ENCODE results near the gene ERLIN1. TPM values are rescaled to one million over a fixed set of nuclear protein-coding genes. Genes with fewer than 3 reads are reported as not detected.

Gene ERLIN1
- total RNA-seq, 1 donor from 2014 or later = 8.3 TPM

DNA sequence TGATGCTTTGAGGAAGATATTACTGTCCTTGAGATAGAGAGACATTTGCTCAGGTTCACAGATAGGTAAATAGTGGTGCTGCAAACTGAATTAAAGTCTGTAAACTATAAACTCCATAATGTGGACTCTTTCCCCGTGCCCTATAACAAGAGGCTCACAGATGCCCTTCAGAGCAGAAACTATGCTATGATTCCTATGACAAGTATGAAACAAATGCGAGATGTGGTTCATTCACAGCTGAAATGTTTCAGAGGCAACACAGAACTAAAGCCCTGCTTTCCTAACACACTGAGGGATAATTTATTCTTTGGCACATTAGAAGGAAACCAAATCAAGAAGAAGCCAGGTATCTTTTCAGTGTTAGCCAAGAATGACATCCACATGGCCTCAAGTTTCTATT, 30.2 kb upstream of the ERLIN1 start:
- intact Hi-C loops (cut with micrococcal nuclease) = no loop called here
- Histone ChIP-seq H3K4me1 (no peaks in the 10 kb centered on the region), H3K27ac (replicated peaks) (no peak overlapping the region), H3K9me3 (replicated peaks) (no peaks in the 10 kb centered on the region), H3K4me3 (no peak overlapping the region), H3K27me3 (ENCODE audit: low read depth) (no peaks in the 10 kb centered on the region), H3K36me3 (peaks cover 99% of the 10 kb centered on the region)
- TF ChIP-seq, protein P1, sequence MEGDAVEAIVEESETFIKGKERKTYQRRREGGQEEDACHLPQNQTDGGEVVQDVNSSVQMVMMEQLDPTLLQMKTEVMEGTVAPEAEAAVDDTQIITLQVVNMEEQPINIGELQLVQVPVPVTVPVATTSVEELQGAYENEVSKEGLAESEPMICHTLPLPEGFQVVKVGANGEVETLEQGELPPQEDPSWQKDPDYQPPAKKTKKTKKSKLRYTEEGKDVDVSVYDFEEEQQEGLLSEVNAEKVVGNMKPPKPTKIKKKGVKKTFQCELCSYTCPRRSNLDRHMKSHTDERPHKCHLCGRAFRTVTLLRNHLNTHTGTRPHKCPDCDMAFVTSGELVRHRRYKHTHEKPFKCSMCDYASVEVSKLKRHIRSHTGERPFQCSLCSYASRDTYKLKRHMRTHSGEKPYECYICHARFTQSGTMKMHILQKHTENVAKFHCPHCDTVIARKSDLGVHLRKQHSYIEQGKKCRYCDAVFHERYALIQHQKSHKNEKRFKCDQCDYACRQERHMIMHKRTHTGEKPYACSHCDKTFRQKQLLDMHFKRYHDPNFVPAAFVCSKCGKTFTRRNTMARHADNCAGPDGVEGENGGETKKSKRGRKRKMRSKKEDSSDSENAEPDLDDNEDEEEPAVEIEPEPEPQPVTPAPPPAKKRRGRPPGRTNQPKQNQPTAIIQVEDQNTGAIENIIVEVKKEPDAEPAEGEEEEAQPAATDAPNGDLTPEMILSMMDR (IDR thresholded peaks at IDR 0.05; ENCODE audit: borderline replicate concordance) = no peak
- DNase-seq = no peak

- Histone ChIP-seq H3K27ac (replicated peaks) (no peak overlapping the region), H3K9me3 (replicated peaks) (no peaks in the 10 kb centered on the region), H3K36me3 (peaks cover 89% of the 10 kb centered on the region), H3K4me1 (no peaks in the 10 kb centered on the region), H3K4me3 (no peak overlapping the region), H3K27me3 (ENCODE audit: low read depth) (no peaks in the 10 kb centered on the region)
- no peak for DNase-seq
- intact Hi-C loops (cut with micrococcal nuclease) = no loop called here
- TF ChIP-seq, protein P1 (IDR thresholded peaks at IDR 0.05; ENCODE audit: borderline replicate concordance) = no peak
Measured at GRCh38 chr10:100209303-100209702, 23.5 kb upstream of the ERLIN1 start.

DNA sequence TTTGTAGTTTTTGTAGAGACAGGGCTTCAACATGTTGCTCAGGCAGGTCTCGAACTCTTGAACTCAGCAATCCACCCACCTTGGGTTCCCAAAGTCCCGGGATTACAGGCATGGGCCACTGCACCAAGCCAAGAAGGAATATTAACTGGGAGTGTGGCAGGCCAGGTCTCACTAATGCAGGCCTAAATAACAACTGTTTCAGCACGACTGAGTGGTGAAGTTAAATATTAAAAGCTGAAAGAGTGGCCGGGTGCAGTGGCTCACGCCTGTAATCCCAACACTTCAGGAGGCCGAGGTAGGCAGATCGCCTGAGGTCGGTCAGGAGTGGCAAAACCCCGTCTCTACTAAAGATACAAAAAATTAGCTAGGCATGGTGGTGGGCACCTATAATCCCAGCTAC, 22.4 kb upstream of the ERLIN1 start:
- no peaks in the 10 kb centered on the region for H3K4me1 ChIP-seq
- peaks cover 89% of the 10 kb centered on the region for H3K36me3 ChIP-seq
- no peaks in the 10 kb centered on the region for H3K27me3 ChIP-seq (ENCODE audit: low read depth)
- intact Hi-C loops (cut with micrococcal nuclease) = no loop called here
- DNase-seq = no peak
- no peak overlapping the region for H3K27ac ChIP-seq (replicated peaks)
- no peak overlapping the region for H3K4me3 ChIP-seq
- TF ChIP-seq, protein P1 (IDR thresholded peaks at IDR 0.05; ENCODE audit: borderline replicate concordance) = no peak
- H3K9me3 ChIP-seq (replicated peaks) = no peaks in the 10 kb centered on the region

- Histone ChIP-seq H3K9me3 (replicated peaks) (no peaks in the 10 kb centered on the region), H3K4me1 (no peaks in the 10 kb centered on the region), H3K27me3 (ENCODE audit: low read depth) (no peaks in the 10 kb centered on the region), H3K4me3 (no peak overlapping the region), H3K27ac (replicated peaks) (no peak overlapping the region), H3K36me3 (peaks cover 97% of the 10 kb centered on the region)
- intact Hi-C loops (cut with micrococcal nuclease) = no loop called here
- TF ChIP-seq, protein P1 (IDR thresholded peaks at IDR 0.05; ENCODE audit: borderline replicate concordance) = no peak
- no peak for DNase-seq
Measured at GRCh38 chr10:100204370-100204769, 18.5 kb upstream of the ERLIN1 start.

- Histone ChIP-seq H3K36me3 (peaks cover 99% of the 10 kb centered on the region), H3K27ac (replicated peaks) (no peak overlapping the region), H3K4me1 (no peaks in the 10 kb centered on the region), H3K27me3 (ENCODE audit: low read depth) (no peaks in the 10 kb centered on the region), H3K9me3 (replicated peaks) (no peaks in the 10 kb centered on the region), H3K4me3 (no peak overlapping the region)
- TF ChIP-seq, protein P1 (IDR thresholded peaks at IDR 0.05; ENCODE audit: borderline replicate concordance) = no peak
- DNase-seq = no peak
- intact Hi-C loops (cut with micrococcal nuclease) = no loop called here
Measured at GRCh38 chr10:100201549-100201948, 15.7 kb upstream of the ERLIN1 start.

DNA sequence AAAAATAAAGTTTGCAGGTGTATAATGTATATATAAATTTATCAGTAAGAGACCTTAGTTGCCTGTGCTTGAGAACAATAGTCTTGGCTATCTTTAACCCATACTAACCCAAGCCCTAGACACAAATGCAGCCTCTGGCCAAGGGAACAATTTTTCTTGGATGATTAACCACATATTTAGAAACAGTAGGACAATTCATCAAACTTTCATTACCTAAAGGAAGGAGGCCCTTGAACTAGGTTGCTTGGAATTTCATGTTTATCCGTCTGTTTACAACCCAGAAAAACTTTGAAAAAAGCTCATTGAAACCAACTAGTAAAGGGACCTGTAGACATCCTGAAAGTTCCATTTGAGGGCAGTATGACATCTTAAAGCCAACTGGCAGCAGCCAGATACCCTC, 8.9 kb upstream of the ERLIN1 start:
- Histone ChIP-seq H3K27ac (replicated peaks) (no peak overlapping the region), H3K4me3 (no peak overlapping the region), H3K4me1 (peaks cover 16% of the 10 kb centered on the region), H3K27me3 (ENCODE audit: low read depth) (no peaks in the 10 kb centered on the region), H3K36me3 (peaks cover 81% of the 10 kb centered on the region), H3K9me3 (replicated peaks) (no peaks in the 10 kb centered on the region)
- intact Hi-C loops (cut with micrococcal nuclease) = no loop called here
- TF ChIP-seq, protein P1 (IDR thresholded peaks at IDR 0.05; ENCODE audit: borderline replicate concordance) = no peak
- no peak for DNase-seq
